HG02763 (cell line): Measurements from ENCODE around the gene NTF3.

Experiments used
- ATAC-seq: cut with Tn5 transposase; IDR thresholded peaks from one replicate; pipeline ENCODE4 v1.9.1; 2021; ENCODE audit warnings: mild to moderate bottlenecking, moderate library complexity; ENCODE audit not compliant: unreplicated experiment

Gene NTF3

DNA sequence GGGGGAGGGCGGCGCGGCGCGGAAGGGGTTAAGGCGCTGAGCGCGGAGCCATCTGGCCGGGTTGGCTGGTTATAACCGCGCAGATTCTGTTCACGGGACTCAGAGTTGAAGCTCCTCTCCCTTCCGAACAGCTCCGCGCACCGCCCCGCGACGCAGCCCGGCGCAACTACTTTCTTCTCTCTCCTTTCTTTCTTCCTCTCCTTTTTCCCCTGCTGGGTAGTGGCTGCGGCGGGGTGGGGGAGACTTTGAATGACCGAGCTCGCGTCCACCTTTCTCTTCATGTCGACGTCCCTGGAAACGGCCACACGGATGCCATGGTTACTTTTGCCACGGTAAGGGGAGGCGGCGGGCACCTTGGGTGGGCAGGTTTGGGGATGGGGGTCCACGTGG, at the start of gene NTF3:
NTF3 (plus strand) TSS at position 98 of the 390 bp plus-strand sequence; CDS start at position 315, 217 bp downstream.
- ATAC-seq, result no peak

DNA sequence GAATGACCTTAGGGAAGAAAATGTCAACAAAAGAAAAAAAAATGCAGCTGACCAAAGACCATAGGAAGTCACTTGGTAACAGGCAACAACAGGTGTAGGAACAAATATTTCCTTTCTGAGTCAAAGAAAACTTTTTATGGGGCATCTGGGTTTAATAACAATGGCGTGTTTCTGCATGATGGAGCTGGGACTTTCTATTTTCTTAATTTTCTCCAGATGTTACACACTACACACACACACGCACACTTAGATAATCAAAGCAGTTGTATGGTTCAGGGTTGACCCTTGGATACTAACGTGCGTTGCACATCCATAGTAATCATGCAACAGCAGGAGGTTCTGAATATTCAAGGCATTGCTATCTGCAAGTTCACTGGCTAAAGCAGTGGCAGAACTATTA, 47.9 kb upstream of the NTF3 start:
- no peak for ATAC-seq

DNA sequence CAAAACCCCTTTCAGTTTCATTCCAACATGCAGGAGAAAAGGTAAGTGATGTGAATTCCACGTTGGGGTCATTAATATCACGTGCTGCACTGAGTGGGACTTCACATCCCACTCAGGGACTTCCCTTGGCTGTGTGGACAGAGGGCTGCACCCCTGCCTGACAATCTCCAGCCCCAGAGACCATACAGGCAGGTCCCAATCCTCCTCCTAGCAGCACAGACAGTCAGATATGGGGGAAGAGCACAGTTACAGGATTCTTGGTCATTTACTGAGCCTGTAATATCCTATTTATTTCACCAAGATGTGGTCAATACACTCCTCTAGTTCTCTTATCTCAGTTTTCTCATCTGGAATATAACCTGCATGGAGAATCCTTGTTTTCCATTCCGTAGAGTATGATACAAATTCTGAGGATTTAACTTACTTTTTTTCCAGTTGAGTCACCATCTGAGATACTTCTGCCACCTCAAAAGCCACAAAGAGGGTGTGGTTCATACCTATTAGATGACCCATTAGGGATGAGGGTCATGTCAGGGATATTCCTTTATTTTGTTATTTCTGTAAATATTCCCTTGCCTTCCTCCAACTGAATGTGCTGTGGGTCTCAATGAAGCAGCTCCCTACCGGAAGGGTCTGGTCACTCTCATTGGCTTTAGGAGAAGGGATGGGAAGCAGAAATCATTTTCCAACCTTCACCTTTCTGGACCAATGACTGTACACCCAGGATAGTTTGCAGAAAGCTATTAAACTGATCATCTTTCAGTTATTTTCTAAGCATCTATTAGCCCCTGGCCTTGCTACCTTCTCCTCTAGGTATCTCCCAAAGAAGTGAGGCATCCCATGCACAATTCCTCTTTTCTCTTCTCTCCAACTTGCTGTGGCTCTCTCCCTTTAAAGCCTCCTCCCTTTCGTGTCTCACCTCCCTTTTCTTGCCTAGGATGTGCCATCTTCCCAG, 43.0 kb upstream of the NTF3 start:
- no peak for ATAC-seq

DNA sequence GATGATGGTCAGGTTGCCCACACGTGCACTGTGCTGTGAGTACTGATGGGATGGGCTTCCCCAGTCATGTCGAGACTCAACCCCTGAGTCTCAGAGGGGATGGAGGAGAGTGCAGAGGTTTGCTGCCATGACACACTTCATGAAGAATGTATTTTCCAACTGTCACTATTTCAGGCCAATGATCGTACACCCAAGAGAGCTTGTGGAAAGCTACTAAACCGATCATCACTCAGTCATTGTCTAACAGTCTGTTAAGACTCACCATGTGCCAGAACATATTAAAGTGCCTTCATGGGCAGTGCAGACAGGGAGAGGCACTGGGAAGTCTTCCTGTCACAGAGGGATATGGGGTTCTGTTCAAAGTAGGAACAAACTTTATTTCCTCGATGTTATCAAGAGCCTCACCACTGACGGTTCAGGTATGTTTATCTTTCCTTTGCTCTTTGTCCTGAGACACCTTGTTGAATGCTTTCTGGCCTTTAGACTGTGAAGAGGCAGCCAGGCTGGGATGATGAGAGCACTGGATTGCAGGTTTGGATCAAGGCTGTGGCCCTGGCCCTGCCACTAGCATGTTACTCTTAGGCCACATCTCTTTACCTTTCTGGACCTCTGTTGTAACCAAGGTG, 41.6 kb upstream of the NTF3 start:
- ATAC-seq, result no peak

DNA sequence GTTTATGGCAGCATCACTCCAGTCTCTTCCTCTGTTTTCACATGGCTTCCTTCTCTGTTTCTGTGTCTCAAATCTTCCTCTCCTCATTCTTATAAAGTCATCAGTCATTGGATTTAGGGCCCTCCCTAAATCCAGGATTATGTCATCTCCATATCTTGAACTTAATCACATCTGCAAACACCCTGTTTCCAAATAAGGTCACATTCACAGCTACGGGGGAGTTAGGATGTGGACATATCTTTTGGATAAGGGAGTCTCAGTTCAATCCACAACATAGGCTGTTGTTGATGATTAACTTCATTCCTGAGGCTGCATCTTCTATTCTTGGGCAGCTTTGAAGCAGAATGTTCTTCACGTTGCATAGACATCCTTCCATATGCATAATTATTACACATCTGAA, 40.3 kb upstream of the NTF3 start:
- no peak for ATAC-seq

DNA sequence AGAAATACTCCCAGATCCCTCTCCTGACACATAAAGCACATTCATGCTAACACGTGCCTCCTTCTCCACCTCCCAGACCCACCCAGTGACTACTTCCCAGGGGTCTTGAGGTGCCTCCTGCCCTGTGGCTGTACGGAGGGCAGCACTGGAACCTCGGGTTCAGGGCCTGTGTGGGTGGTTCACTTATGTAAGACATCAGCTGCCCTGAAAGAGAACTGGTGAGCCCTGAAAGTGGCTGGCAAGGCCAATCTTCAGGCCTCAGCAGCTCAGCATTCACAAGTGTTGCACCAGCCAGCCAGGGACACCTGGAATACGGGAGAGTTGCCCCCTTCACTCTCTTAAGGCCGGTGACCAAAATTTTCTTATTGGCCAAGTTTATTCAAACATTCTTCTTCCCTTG, 38.9 kb upstream of the NTF3 start:
- no peak for ATAC-seq

DNA sequence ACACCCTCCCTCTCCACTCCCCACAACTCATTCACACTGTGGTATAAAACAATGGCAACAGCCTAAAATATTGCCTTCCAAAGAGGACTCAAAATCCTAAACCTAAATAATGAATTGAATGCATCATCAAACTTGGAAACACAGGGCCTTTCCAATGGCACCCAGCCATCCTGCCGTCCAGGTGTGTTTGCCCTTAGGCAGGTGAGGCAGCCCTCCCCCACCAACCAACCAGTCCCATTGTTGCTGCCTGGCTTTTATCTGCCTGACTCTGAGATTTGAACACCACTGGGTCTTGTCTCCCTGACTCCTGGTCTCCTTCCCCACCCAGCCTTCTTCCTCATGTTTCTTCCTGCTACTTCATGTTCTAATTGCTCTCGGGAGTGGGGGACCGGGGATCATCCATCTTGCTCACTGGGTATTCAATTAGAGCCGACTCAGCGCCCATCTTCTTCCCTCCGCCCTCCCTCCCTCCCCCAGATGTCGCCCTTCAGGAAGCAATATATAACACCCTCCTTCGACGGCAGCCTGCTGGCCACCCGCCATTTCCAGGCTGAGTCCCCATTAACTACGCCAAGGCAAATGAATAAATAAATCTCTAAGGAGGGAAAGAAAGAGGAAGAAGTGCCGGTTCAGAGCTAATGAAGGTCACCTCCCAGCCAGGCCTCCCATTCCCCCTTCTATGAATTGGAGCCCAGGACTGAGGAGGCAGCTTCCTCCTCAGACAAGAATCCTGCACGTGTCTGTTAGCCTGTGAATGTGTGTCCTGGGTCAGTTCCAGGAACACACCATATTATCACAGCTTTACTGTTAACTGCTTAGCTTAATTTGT, 36.3 kb upstream of the NTF3 start:
- no peak for ATAC-seq

DNA sequence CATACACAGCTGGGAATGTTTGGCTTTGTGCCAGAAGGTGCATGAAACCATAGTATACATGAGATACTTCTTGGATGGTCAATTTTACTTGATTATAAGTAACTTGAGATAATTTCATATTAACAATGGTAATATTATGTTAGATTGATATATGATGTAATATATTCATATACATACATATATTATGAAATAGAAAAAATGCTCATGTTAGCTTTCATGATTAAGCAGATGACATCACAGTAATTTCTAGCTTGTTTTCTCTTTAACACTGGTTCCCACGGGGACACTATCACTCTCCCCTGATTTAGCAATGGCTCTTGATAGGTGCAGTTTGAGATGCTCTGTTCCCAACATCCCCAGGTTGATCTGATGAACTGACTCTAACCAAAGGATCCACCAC, 35.4 kb upstream of the NTF3 start:
- no peak for ATAC-seq

DNA sequence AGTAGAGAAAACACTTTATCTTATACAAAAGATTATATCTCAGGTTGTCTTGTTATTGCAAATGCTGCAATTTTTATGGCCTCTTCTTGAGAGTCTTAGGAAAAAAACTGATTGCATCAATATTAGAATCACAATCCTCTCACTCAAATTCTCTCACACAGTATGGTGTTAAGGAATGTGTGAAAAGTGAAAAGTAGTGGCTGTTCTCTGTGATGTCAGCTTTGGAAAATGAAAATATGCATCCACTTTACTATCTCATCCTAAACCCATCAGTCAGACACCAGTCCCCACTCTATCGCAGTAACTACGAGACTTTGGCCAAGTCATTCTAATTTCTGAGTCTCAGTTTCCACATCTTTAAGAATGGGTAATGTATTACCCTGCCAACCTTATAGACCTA, 32.6 kb upstream of the NTF3 start:
- ATAC-seq, result no peak

DNA sequence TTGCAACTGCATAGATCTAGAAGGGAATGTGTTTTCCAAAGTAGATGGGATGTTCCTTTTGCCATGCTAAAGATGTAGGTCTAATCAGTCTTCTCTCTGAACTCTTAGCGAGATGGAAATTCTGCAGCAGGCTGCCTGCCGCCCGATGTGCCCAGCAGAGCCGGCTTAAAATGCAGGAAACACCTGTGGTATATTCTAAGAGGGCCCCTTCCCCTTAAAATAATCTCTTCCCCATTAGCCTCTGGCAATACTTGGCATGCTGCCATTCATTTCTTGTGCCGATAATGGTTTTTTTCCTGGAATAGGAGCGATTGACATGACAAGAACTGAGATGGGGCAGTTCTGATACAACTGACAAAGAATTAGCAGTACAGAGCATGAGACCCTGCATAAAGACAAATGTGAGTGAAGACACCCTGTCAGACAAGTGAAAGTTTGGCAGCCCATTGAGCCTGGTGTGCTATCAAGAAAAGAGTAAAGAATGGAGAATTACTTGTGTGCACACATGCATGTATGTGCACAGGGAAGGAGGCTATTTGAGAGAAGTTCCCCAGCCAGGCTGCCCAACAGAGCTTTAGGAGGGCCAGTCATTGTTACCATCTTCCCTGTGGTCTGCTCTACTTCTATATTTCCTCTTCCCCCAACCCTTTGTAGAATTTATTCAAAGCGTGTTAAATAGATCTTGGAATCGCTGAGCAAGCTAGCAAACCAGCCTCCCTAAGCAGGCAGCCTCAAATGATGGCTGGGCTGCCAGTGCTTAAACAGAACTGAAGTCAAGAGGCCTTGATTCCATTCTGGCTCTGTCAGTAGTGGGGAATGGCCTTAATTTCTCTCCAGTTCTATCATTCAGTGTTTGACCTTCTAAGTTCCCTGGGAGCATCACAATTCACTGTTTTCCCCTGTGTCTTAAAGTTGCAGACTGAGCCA, 29.6 kb upstream of the NTF3 start:
- ATAC-seq, result no peak

DNA sequence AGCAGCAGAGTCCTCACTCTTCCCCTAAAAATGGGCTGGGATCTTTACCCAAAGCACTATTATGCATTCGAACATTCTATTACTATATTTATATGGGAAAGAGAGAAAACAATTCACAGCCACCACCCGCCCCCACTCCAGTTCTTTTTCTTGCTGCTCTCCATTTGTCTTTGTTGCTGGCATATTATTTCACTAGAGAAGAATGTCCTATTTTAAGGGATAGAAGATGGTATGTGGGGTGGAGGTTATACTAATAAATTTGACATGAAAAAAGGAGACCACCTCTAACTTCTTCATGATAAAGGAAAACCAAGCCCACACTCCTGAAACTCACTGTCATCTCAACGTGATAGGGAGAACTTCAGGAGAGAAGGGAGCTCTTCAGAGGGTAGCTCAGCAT, 28.5 kb upstream of the NTF3 start:
- ATAC-seq, result no peak

DNA sequence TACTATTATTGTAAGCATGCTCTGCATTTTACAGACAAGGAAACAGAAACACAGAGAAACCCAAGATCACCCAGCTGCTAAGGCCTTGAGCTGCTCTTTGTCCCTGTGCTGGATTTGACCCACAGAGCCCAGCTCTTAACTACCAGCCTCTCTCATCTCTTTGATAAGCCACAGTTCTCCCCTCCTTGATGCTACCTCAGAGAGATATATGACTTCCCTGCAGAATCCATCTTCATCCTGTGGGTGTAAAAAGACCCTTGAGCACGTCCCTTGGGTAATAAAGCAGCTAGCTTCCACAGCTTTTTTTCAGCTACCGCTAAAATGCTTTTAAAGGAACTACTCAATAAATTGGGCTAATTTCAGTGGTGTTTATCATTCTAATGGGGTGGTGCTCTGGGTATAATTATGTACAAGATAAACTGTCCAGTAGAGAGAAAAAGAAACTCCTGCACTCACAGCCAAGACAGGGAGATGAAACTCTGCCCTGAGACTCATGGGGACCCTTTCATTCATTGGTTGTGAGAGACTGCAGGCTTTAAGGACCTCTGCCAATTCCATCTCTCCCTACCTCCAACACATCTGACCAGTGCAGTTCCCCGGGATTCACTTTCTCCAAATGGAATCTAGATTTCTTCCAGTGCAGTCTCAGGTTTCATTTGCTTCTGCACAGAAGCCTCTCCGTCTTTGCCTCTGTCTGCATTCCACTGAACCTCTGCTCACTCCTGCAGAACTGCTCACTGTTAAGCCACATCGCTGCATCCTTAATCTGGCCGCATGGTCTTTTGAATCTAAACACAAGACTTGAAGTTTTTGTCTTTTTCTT, 24.7 kb upstream of the NTF3 start:
- no peak for ATAC-seq

DNA sequence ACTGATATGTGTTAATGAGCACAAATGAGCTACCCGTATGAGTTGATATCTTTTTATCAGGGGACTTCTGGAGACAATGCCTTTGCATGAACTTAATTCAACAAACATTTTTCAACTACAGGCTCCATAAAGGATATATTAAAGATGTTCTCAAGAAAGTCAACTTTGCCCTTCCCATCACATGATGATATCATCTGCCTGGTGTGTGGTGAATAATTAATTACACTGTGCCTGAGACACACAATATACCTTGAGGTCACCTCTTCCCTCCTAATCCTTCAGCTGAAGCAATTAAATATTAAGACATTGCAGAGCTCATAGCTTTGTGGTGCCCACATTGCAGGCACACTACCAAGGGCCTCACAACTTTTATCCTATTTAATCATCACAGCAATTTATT, 22.3 kb upstream of the NTF3 start:
- no peak for ATAC-seq

DNA sequence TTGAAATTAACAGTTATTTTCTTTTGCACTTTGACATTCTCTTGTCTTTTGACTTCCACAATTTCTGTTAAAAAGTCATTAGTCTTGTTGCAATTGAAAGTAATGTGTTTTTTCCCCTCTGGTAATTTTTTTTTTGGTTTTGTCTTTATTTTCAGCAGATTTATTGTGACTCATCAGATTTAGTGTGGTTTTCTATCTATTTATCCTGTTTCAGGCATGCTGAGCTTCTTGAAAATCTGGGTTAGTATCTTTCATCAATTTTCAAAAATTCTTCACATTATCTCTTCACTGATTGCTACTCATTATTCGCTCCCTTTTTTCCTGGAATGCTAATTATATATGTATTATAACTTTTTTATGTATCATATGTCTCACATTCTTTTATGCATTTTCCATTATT, 15.3 kb upstream of the NTF3 start:
- no peak for ATAC-seq

DNA sequence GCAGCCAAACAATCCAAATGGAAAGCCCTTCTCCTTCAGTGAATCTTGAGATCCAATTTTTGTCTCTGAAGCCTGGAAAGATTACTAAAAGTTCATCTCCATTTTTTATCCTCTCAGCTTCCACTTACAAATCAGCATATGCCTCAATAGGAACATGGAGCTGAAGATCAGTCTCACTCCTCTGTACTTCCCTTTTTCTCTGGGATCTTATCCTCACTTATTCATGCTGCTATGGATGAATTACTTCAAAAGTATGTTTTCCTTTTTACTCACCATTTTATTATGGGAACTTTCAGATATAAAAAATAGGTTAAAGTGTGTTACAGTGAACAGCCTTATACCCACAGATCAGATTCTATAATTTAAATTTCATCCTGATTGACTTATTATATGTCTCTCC, 14.4 kb upstream of the NTF3 start:
- ATAC-seq, result no peak

DNA sequence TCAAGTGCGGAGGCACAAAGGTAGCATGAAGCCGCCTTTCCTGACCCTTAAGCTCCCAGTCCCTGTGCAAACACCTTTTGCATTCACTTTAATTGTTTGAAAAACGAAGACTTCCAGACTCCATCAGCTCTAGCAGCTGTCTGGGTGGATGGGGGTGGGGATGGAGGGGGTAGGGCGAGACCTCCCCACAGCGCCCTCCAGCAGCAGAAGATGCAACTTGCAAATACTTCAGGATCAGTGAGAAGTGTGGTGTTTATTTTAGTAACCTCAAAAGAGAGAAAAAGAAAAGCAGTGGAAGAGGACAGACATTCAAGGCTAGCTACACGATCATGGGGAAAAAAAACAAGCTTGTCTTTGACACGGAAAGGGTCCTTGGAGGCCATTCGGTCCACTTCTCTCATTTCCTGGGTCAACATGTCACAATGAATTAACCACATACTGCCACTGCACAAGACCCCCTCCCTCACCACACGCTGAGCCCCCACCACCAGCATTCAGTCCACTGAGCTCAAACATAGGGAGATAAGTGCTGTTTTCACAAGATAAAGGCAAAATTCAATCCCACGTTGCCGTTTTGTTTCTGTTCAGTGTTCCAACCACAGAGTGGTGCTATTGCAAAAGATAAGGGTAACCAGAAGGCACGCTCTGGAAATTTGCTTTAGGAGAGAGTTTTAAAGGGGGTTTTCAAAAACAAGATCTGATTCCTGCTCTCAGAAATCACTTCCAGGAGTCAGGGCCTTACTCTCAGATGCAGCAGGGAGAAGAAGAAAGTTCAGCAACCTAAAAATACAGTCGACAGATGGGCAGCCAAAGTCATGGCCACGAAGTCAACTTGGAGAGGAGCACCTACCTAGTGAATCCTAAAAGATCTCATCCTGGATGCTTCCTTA, 3.3 kb upstream of the NTF3 start:
- ATAC-seq, result no peak

DNA sequence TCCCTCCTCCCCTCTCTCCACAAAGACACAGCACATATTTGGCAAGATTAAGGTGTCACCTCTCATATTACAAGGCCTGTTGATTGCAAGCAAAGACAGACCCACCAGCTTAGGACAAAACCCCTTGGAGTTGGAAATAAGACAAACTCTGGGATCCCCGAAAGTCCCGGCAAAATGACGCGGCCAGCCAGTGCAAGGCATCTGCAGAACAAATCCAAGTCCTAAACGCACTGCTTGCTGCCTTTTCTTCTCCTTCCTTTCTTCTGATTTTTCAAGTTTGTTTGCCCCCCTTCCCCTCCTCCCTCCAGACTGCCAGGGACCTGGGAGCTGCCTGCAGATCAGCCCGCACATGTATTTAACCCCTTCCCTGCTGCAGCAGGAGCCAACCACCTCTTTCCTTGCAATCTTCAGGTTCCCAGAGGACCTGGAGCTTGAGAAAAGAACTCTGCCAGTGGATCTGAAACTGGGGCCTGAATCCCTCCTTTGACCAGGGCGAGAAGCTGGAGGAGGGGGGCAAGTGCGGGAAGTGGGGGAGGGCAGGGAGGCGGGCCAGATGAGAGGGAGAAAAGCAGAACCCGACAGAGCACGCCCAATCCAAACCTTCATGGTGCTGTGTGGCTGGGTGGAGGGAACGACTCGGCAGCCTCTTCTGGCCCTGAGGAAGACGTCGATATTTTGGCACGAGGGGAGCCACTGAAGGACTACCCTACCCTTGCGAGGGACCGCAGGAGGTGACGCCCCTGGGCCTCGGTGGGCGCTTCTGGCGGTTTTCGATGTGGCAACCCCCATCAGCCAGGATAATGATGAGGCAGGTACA, 2.0 kb upstream of the NTF3 start:
- ATAC-seq, result no peak
